Glutamatergic neuron (in vitro differentiated cells): ENCODE measurements around the gene DOCK1. TPM values are rescaled to one million over a fixed set of nuclear protein-coding genes. Genes with fewer than 3 reads are reported as not detected.

Source experiments
- DNase-seq: peaks from one replicate; pipeline ENCODE4 v3.0.0; 2022
- H3K27ac Mint-ChIP-seq: one replicate; pipeline ENCODE4 v1.8.0; 2020; ENCODE audit warnings: mild to moderate bottlenecking, mixed read lengths, inconsistent platforms; ENCODE audit not compliant: unreplicated experiment
- H3K27me3 Mint-ChIP-seq: one replicate; pipeline ENCODE4 v1.8.0; 2020; ENCODE audit warnings: mild to moderate bottlenecking, moderate library complexity, mixed read lengths, inconsistent platforms; ENCODE audit not compliant: unreplicated experiment
- H3K36me3 Mint-ChIP-seq: one replicate; pipeline ENCODE4 v1.8.0; 2020; ENCODE audit warnings: mild to moderate bottlenecking, mixed read lengths, inconsistent platforms; ENCODE audit not compliant: unreplicated experiment
- H3K4me1 Mint-ChIP-seq: one replicate; pipeline ENCODE4 v1.8.0; 2020; ENCODE audit warnings: mild to moderate bottlenecking, low read depth, mixed read lengths, inconsistent platforms; ENCODE audit not compliant: unreplicated experiment
- H3K4me3 Mint-ChIP-seq: one replicate; pipeline ENCODE4 v1.8.0; 2020; ENCODE audit warnings: mild to moderate bottlenecking, mixed read lengths, inconsistent platforms; ENCODE audit not compliant: unreplicated experiment
- H3K9me3 Mint-ChIP-seq: one replicate; pipeline ENCODE4 v1.8.0; 2020; ENCODE audit warnings: mild to moderate bottlenecking, moderate library complexity, mixed read lengths, inconsistent platforms; ENCODE audit not compliant: unreplicated experiment
- CTCF ChIP-seq: fragments of 200-600 bp; sonication (generic); IDR thresholded peaks from one replicate; pipeline ENCODE4 v1.5.0; 2021; ENCODE audit not compliant: partially characterized antibody, unreplicated experiment
- total RNA-seq: library from RNA; stranded (reverse); fragmentation: NEBNext Ultra II Directional; extraction: Animal tissue kit (Norgen Biotek cat#: 25700); gene quantifications from one replicate; pipeline ENCODE4 v1.2.1, GENCODE V29; 2021; ENCODE audit not compliant: unreplicated experiment

The DOCK1 gene
- total RNA-seq, 1 donor from 2014 or later: 19.7 TPM

- no peak for TF ChIP-seq CTCF
- peaks cover 5% of the 10 kb centered on the region for H3K36me3 Mint-ChIP-seq
- DNase-seq: no peak
- H3K9me3 Mint-ChIP-seq: peaks cover 7% of the 10 kb centered on the region
- H3K4me1 Mint-ChIP-seq: peaks cover 1% of the 10 kb centered on the region
- H3K4me3 Mint-ChIP-seq: no peak overlapping the region
- no peak overlapping the region for H3K27ac Mint-ChIP-seq
- H3K27me3 Mint-ChIP-seq: no peaks in the 10 kb centered on the region
Measured at GRCh38 chr10:126940670-126941310, 35.6 kb downstream of the DOCK1 start.

GRCh38 chr10:126944191-126944590 is 39.0 kb downstream of the DOCK1 start:
- no peak overlapping the region for H3K4me3 Mint-ChIP-seq
- no peak overlapping the region for H3K27ac Mint-ChIP-seq
- DNase-seq: no peak
- peaks cover 1% of the 10 kb centered on the region for H3K4me1 Mint-ChIP-seq
- no peak for TF ChIP-seq CTCF
- H3K36me3 Mint-ChIP-seq: peaks cover 5% of the 10 kb centered on the region
- no peaks in the 10 kb centered on the region for H3K27me3 Mint-ChIP-seq
- H3K9me3 Mint-ChIP-seq: peaks cover 7% of the 10 kb centered on the region

GRCh38 chr10:126945351-126946030 is 40.3 kb downstream of the DOCK1 start:
- Mint-ChIP-seq H3K4me3 (no peak overlapping the region), H3K9me3 (peaks cover 7% of the 10 kb centered on the region), H3K27ac (no peak overlapping the region), H3K36me3 (peaks cover 5% of the 10 kb centered on the region), H3K4me1 (peaks cover 1% of the 10 kb centered on the region), H3K27me3 (no peaks in the 10 kb centered on the region)
- no peak for DNase-seq
- no peak for TF ChIP-seq CTCF

GRCh38 chr10:126946746-126947145 is 41.5 kb downstream of the DOCK1 start:
- Mint-ChIP-seq H3K4me3 (no peak overlapping the region), H3K36me3 (peaks cover 5% of the 10 kb centered on the region), H3K27me3 (no peaks in the 10 kb centered on the region), H3K4me1 (peaks cover 1% of the 10 kb centered on the region), H3K27ac (no peak overlapping the region), H3K9me3 (peaks cover 7% of the 10 kb centered on the region)
- no peak for TF ChIP-seq CTCF
- DNase-seq: no peak
